ENCODE data around the gene RGS7BP. TPM values are rescaled to one million over a fixed set of nuclear protein-coding genes. Genes with fewer than 3 reads are reported as not detected.

The RGS7BP gene
- total RNA-seq = not detected in 2 replicates

- intact Hi-C loops (cut with micrococcal nuclease) = no loop called here
Measured at GRCh38 chr5:64505769-64506566, at the start of gene RGS7BP. Gene RGS7BP (plus strand): TSS chr5:64506015. CDS start chr5:64506625, 610 bp downstream.

GRCh38 chr5:64457846-64458245, 48.0 kb upstream of the RGS7BP start:
- intact Hi-C loops (cut with micrococcal nuclease) = no loop called here

GRCh38 chr5:64458948-64459347, 46.9 kb upstream of the RGS7BP start:
- intact Hi-C loops (cut with micrococcal nuclease) = no loop called here

- intact Hi-C loops (cut with micrococcal nuclease) = no loop called here
Measured at GRCh38 chr5:64462391-64462790, 43.4 kb upstream of the RGS7BP start.

GRCh38 chr5:64486163-64486562, 19.7 kb upstream of the RGS7BP start:
- intact Hi-C loops (cut with micrococcal nuclease) = no loop called here

- intact Hi-C loops (cut with micrococcal nuclease) = no loop called here
Measured at GRCh38 chr5:64487283-64487682, 18.5 kb upstream of the RGS7BP start.

GRCh38 chr5:64489857-64490256, 16.0 kb upstream of the RGS7BP start:
- intact Hi-C loops (cut with micrococcal nuclease) = no loop called here

- intact Hi-C loops (cut with micrococcal nuclease) = no loop called here
Measured at GRCh38 chr5:64497386-64497785, 8.4 kb upstream of the RGS7BP start.

- intact Hi-C loops (cut with micrococcal nuclease) = no loop called here
Measured at GRCh38 chr5:64502196-64502595, 3.6 kb upstream of the RGS7BP start.

- intact Hi-C loops (cut with micrococcal nuclease) = no loop called here
Measured at GRCh38 chr5:64506567-64507263, 900 bp downstream of the RGS7BP start.

GRCh38 chr5:64507264-64507605, 1.4 kb downstream of the RGS7BP start:
- intact Hi-C loops (cut with micrococcal nuclease) = no loop called here

- intact Hi-C loops (cut with micrococcal nuclease) = no loop called here
Measured at GRCh38 chr5:64509828-64510227, 4.0 kb downstream of the RGS7BP start.

- intact Hi-C loops (cut with micrococcal nuclease) = no loop called here
Measured at GRCh38 chr5:64513492-64513891, 7.7 kb downstream of the RGS7BP start.

- intact Hi-C loops (cut with micrococcal nuclease) = no loop called here
Measured at GRCh38 chr5:64514612-64515011, 8.8 kb downstream of the RGS7BP start.

GRCh38 chr5:64516216-64516615, 10.4 kb downstream of the RGS7BP start:
- intact Hi-C loops (cut with micrococcal nuclease) = no loop called here

- intact Hi-C loops (cut with micrococcal nuclease) = no loop called here
Measured at GRCh38 chr5:64518793-64519192, 13.0 kb downstream of the RGS7BP start.

- intact Hi-C loops (cut with micrococcal nuclease) = no loop called here
Measured at GRCh38 chr5:64519263-64519662, 13.4 kb downstream of the RGS7BP start.

GRCh38 chr5:64526734-64527439, 21.1 kb downstream of the RGS7BP start:
- intact Hi-C loops (cut with micrococcal nuclease) = no loop called here

- intact Hi-C loops (cut with micrococcal nuclease) = no loop called here
Measured at GRCh38 chr5:64530076-64530475, 24.3 kb downstream of the RGS7BP start.

GRCh38 chr5:64532212-64532611, 26.4 kb downstream of the RGS7BP start:
- intact Hi-C loops (cut with micrococcal nuclease) = no loop called here

- intact Hi-C loops (cut with micrococcal nuclease) = no loop called here
Measured at GRCh38 chr5:64532657-64533056, 26.8 kb downstream of the RGS7BP start.

- intact Hi-C loops (cut with micrococcal nuclease) = no loop called here
Measured at GRCh38 chr5:64534033-64534432, 28.2 kb downstream of the RGS7BP start.

Measured in T-helper 2 cell treated with Interferon-gamma antibody and Interleukin-4, amounts not matched to agents 100 ng/mL and 5 ng/mL, for 36 hours (primary cell).